Sigmoid colon (tissue), 7 donors: ENCODE measurements around the gene TDRD7. TPM values are rescaled to one million over a fixed set of nuclear protein-coding genes. Genes with fewer than 3 reads are reported as not detected.

ENCODE experiments used
- DNase-seq: peaks from one replicate; pipeline ENCODE4 v3.0.0-alpha.2; 2019
- H3K27ac ChIP-seq, 4 donors: fragments of 200-600 bp; sonication (generic); one replicate each; pipeline ENCODE4 v1.5.1; 2016 to 2019; ENCODE audit warnings: mild to moderate bottlenecking in 1 of 4
- H3K27me3 ChIP-seq, 3 donors: fragments of 200-600 bp; sonication (generic); one replicate each; pipeline ENCODE4 v1.5.1; 2019; ENCODE audit warnings: mild to moderate bottlenecking in 1 of 3
- H3K36me3 ChIP-seq, 4 donors: fragments of 200-600 bp; sonication (generic); one replicate each; pipeline ENCODE4 v1.5.1; 2016 to 2019
- H3K4me1 ChIP-seq, 4 donors: fragments of 200-600 bp; sonication (generic); one replicate each; pipeline ENCODE4 v1.5.1; 2017 to 2019
- H3K4me3 ChIP-seq, 4 donors: fragments of 200-600 bp; sonication (generic); one replicate each; pipeline ENCODE4 v1.5.1; 2017 to 2019; ENCODE audit warnings: mild to moderate bottlenecking in 2 of 4, moderate library complexity in 1 of 4
- H3K9me3 ChIP-seq, 4 donors: fragments of 200-600 bp in 3 of 4; sonication (generic) in 3 of 4; one replicate each; pipeline versions ENCODE4 v1.5.1 to v1.6.1; 2013 to 2019
- EP300 ChIP-seq, 4 donors: sonication (generic); formaldehyde crosslinking; IDR thresholded peaks; one replicate each; pipeline ENCODE4 v1.6.1; 2017; ENCODE audit warnings: antibody characterized with exemption in 4 of 4
- POLR2A ChIP-seq, 2 donors: fragments of 450-650 bp; IDR thresholded peaks; one replicate each; pipeline ENCODE4 v1.6.1; 2016; ENCODE audit warnings: antibody characterized with exemption in 2 of 2, mild to moderate bottlenecking in 2 of 2, moderate library complexity in 2 of 2
- POLR2AphosphoS5 ChIP-seq, 4 donors: sonication (generic); formaldehyde crosslinking; IDR thresholded peaks; one replicate each; pipeline ENCODE4 v1.6.1; 2017; ENCODE audit warnings: antibody characterized with exemption in 4 of 4
- whole genome bisulfite sequencing, 2 donors: extraction: QIAGEN DNeasy Blood & Tissue Kit; methylation state at CpG; one replicate each; pipeline ENCODE4 v1.1.7; 2013; 5-methylcytosine and 5-hydroxymethylcytosine counted together
- intact Hi-C: fragments of 100-400 bp; cut with DNase I; formaldehyde crosslinking; loops from one replicate; pipeline ENCODE4 v1.15.1; 2023
- polyA plus RNA-seq, 3 donors: library from polyadenylated mRNA; stranded (reverse); fragments of 200-250 nt; gene quantifications; one replicate each; pipeline ENCODE4 v1.2.3, GENCODE V29; 2013
- total RNA-seq, 4 donors: library from RNA; depleted of rRNA; stranded (reverse); fragments of >200 nt; gene quantifications; one replicate each; pipeline ENCODE4 v1.1.0, GENCODE V29; 2016
- TF ChIP-seq, protein P1 (sequence below), 4 experiments: fragments of 450-650 bp in 3 of 4; fragments of 200-600 bp in 1 of 4; IDR thresholded peaks; one replicate each; pipeline ENCODE4 v1.5.1; 2016 to 2019; ENCODE audit warnings: antibody characterized with exemption in 4 of 4, mild to moderate bottlenecking in 3 of 4, moderate library complexity in 2 of 4
- donor health status: healthy with polysubstance abuse.
- donor health status: Bipolar disorder and iron deficiency.
- donor health status: healthy.

Gene TDRD7
- total and polyA plus RNA-seq, 7 donors, result 10.5 to 25.7 (median 17.5) TPM

DNA sequence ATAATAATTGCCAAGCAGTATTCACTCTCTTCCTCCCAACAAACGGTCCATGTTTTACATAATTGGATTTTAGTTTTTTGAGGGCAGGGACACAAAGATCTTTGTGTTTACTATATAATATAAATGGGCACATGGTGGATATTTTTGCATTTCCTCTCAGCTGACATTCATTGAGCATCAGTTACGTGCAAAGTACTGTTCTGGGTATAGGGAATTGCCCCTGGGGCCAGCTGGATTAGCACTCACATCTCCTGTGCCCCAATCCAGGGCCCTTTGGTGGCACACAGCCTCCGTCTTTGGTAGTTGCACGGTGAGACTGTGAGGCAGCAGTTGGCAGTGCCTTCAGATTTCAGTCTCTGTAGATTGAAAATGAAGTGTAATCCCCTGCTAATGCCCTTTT, 1.6 kb downstream of the TDRD7 start:
- Histone ChIP-seq H3K9me3 (no peaks in the 10 kb centered on the region), H3K36me3 (no peaks in the 10 kb centered on the region), H3K4me3 (no peak overlapping the region), H3K27me3 (peaks cover 0 to 4% (median 0%) of the 10 kb centered on the region in 3 donors), H3K4me1 (peaks cover 0 to 15% (median 8%) of the 10 kb centered on the region in 4 donors), H3K27ac (no peak overlapping the region)
- intact Hi-C loops, result loop anchor here (5.0 kb wide), 2 partner anchors 176 to 556 kb away; no protein-coding TSS in a partner anchor
- TF ChIP-seq EP300 (IDR thresholded peaks at IDR 0.05), result no peak
- TF ChIP-seq POLR2AphosphoS5 (IDR thresholded peaks at IDR 0.05), result no peak
- TF ChIP-seq POLR2A (IDR thresholded peaks at IDR 0.05), result no peak
- TF ChIP-seq, protein P1, sequence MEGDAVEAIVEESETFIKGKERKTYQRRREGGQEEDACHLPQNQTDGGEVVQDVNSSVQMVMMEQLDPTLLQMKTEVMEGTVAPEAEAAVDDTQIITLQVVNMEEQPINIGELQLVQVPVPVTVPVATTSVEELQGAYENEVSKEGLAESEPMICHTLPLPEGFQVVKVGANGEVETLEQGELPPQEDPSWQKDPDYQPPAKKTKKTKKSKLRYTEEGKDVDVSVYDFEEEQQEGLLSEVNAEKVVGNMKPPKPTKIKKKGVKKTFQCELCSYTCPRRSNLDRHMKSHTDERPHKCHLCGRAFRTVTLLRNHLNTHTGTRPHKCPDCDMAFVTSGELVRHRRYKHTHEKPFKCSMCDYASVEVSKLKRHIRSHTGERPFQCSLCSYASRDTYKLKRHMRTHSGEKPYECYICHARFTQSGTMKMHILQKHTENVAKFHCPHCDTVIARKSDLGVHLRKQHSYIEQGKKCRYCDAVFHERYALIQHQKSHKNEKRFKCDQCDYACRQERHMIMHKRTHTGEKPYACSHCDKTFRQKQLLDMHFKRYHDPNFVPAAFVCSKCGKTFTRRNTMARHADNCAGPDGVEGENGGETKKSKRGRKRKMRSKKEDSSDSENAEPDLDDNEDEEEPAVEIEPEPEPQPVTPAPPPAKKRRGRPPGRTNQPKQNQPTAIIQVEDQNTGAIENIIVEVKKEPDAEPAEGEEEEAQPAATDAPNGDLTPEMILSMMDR (IDR thresholded peaks at IDR 0.05), result no peak
- no peak for DNase-seq
- 50 to 77% methylated on average over 4 of the region's 4 CpGs for WGBS, 2 donors

DNA sequence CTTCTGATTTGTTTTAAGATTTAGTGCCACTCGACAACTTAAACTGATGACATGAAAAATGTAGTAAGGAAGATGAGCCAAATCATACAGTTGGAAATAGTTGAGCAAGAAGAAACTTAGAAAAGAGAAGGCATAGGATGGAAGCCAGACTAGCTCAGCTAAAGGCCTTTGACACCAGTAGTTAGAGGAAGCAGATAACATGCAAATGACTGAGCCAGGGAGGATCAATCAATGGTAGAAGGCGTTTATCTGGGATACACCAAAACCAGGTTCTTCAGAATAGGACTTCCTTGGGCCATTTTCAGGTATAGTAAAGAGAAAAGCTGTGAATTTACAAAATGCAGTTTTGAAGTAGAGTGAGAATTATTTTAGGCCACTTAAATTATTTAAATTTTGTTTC, 3.2 kb downstream of the TDRD7 start:
- H3K36me3 ChIP-seq, result no peaks in the 10 kb centered on the region
- TF ChIP-seq EP300 (IDR thresholded peaks at IDR 0.05) (no peak), POLR2A (IDR thresholded peaks at IDR 0.05) (no peak), POLR2AphosphoS5 (IDR thresholded peaks at IDR 0.05) (no peak)
- TF ChIP-seq, protein P1 (IDR thresholded peaks at IDR 0.05), result no peak
- peaks cover 0 to 4% (median 0%) of the 10 kb centered on the region in 3 donors for H3K27me3 ChIP-seq
- intact Hi-C loops, result no loop called here
- H3K9me3 ChIP-seq, result no peaks in the 10 kb centered on the region
- no peak overlapping the region for H3K27ac ChIP-seq
- 66 to 79% methylated on average over 2 of the region's 2 CpGs for WGBS, 2 donors
- H3K4me1 ChIP-seq, result peaks cover 0 to 31% (median 15%) of the 10 kb centered on the region in 4 donors
- no peak overlapping the region for H3K4me3 ChIP-seq
- no peak for DNase-seq

DNA sequence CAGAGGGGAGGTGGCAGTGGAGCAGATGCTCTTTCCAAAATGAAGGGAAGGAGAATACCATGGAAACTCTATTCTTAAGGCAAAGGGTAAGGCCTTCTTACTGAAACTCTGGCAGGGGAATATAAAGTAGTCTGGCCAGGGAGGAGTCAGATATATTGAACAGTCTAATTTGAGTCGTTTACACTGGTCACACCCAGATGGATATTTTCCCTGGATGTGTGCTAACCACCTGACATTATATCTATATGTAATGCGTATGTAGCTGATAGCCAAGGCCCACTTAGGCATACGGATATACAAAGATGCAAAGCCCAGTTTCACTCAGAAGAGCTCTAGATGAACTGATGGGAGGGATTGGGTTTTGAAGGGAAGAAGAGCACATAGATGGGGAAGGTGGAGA, 7.0 kb downstream of the TDRD7 start:
- H3K9me3 ChIP-seq, result no peaks in the 10 kb centered on the region
- no peak for TF ChIP-seq POLR2AphosphoS5 (IDR thresholded peaks at IDR 0.05)
- TF ChIP-seq POLR2A (IDR thresholded peaks at IDR 0.05), result no peak
- TF ChIP-seq EP300 (IDR thresholded peaks at IDR 0.05), result no peak
- TF ChIP-seq, protein P1 (IDR thresholded peaks at IDR 0.05), result no peak
- intact Hi-C loops, result no loop called here
- H3K4me1 ChIP-seq, result peaks cover 0 to 17% (median 7%) of the 10 kb centered on the region in 4 donors
- no peak overlapping the region for H3K4me3 ChIP-seq
- DNase-seq, result no peak
- H3K27me3 ChIP-seq, result no peaks in the 10 kb centered on the region
- H3K36me3 ChIP-seq, result no peaks in the 10 kb centered on the region
- H3K27ac ChIP-seq, result peak overlapping the region in 1 of 4 donors; percentile 27
- 23 to 67% methylated on average over 3 of the region's 3 CpGs for WGBS, 2 donors

DNA sequence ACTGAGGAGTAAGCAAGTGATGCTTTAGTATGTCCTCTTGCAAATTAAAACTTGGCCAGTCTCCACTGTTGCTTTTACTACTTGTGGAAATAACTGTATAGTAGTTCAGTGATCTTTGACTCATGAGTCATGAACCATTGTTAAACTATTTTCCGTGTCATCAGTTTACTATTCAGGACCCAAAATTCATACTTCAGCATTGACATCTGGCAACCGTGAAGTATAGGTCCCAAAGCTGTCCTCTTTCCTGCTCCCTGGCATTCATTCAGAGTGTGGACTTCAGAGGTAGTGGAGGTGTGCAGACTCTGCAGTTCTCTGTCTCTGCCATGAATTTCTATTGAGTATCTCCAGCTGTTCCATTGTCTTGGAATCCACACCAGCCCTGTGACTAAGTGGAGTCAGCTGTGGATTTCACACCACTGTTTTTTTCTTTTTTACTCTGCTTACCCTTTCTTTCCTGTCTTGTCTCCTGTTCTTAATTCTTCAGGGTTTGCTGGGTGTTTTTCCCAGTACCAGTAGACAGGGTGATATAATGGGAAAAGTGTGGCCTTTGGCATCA, 7.5 kb downstream of the TDRD7 start:
- intact Hi-C loops, result no loop called here
- WGBS, 2 donors, result 18 to 44% methylated on average over 2 of the region's 2 CpGs

More for the DNA sequence above, 7.5 kb downstream of the TDRD7 start:
- no peak overlapping the region for H3K4me3 ChIP-seq
- H3K27me3 ChIP-seq, result no peaks in the 10 kb centered on the region
- H3K4me1 ChIP-seq, result peaks cover 0 to 16% (median 7%) of the 10 kb centered on the region in 4 donors
- H3K36me3 ChIP-seq, result no peaks in the 10 kb centered on the region
- no peak for DNase-seq
- no peak overlapping the region for H3K27ac ChIP-seq
- H3K9me3 ChIP-seq, result no peaks in the 10 kb centered on the region
- TF ChIP-seq, protein P1 (IDR thresholded peaks at IDR 0.05), result no peak
- TF ChIP-seq POLR2AphosphoS5 (IDR thresholded peaks at IDR 0.05), result no peak
- TF ChIP-seq POLR2A (IDR thresholded peaks at IDR 0.05), result no peak
- TF ChIP-seq EP300 (IDR thresholded peaks at IDR 0.05), result no peak
